Femur (tissue), 1 donor: ENCODE results near the gene FCN1.
A peak's percentile ranks its signal among the peaks of the same experiment; 100 is the strongest.

Source experiments
- DNase-seq: peaks from one replicate; pipeline ENCODE4 v3.0.0-alpha.2; 2017

FCN1 gene

DNA sequence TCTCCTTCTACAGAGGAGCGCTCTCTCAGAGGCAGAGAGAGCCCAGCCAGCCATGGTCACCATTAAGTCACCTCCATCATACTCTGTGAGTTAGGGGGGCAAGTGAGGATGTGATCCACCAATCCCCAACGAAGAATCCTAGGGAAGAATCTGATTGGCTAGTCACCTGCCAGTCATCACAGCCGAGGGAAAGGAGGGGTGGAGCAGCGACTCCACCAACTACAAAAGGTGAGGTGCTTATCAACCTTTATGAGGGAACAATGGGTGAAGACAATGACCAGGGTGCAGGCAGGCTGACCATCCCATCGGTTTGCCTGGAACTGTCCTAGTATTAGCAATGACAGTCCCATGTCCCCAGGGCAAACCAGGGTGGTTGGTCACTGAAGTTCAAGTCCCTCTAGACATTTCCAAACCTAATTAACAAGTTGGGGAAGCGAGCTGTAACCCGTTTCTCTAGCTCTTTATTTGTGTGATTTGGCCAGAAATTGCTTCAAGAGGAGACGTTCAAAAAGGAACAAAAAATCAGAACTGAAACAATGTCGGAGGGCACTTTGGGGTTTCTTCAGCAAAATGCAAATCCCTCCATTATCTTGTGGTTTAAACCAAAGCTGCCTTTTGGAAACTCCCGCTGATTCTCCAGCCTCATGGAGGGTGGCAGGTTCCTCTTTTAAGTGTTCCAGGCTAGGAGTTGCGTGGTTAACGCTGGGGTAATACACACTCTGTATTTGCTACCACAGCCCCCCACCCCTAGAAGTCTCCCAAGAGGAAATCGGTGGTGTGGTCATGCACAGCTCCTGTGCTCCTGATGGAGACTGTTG is 18.8 kb upstream of the FCN1 start:
- no peak for DNase-seq

GRCh38 chr9:134935701-134936345 is 18.1 kb upstream of the FCN1 start:
- no peak for DNase-seq

DNA sequence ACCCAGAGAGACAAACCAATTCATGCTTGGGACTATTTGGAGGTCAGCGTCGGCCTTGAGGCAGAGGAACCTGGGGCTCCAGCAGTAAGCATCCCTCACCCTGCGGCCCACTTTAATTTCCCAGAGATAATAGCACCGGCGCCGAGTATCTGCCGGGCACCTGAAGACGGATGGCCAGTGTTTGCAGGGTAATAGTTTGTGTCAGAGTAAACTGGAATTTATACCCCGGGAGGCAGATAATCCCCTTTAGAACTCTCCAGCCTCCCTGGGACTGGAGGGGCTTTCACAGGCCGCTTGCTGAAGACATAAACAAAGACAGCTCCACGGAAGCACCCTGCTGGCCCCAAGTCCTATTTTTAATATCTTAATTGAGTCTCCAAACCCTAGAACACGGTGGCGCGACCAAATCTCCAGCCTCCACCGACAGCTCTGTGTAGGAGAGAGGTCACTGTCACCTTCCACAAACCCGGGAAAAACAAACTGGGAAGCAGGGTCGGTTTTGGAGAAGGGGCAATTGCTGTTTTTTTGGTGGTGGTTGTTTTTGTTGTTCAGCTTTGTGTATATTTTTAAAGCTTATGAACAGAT is 17.4 kb upstream of the FCN1 start:
- no peak for DNase-seq

- DNase-seq, result no peak
Measured at GRCh38 chr9:134933076-134933659, 15.5 kb upstream of the FCN1 start.

GRCh38 chr9:134932606-134933005 is 14.9 kb upstream of the FCN1 start:
- no peak for DNase-seq

DNA sequence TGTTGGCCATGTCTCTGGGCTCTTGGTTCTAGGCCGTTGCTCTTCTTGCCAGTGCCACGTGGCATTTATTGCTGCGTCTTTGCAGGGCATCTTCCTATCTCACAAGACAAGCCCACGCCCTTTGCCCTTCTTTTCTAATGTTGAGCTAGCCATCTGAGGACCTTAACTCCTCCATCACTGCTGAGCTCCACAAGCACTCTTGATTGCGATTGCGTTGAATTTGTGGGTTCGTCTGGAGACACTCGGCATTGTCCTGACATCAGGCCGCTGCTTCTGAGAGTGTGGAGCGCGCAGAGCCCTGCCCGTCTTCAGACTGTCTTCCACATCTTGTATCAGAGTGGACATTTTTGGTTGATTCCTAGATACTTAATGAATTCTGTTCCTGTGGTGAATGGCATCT is 14.5 kb upstream of the FCN1 start:
- no peak for DNase-seq

GRCh38 chr9:134930398-134930797 is 12.7 kb upstream of the FCN1 start:
- no peak for DNase-seq

GRCh38 chr9:134929193-134930158 is 11.8 kb upstream of the FCN1 start:
- DNase-seq, result peak; percentile 59

DNA sequence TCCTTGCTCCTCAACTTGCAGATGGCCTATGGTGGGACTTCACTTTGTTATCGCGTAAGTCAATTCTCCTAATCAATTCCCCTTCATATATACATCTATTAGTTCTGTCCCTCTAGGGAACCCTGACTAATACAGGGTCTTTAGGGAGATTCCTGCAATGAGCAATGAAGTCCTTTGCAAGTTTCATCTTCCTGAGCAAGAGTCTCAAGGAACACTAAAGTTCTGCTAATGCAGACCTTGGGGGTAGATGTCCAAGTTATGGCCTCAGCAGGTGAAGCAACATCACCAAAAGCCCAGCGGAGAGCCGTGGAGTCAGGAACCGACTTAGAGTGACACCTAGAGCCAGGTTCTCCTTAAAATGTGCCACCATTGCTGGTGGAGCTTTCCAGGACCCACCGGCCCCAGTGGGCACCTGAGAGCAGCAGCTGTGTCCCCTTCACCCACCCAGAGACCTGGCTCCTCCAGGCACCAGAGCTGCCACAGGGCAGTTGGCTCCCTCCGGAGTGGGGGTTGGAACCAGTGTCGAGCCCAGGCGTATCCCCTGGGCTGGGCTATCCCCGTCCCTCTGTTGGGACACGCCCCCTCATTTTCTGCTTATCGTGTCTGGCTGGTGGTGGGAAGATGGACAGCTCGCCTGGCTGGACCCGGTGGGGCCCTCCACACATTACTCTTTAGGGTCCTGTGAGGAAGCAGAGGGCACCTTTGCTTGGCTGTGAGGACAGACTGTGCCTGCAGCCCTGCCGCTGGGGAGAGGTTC is 10.9 kb upstream of the FCN1 start:
- DNase-seq, result peak; percentile 13

DNA sequence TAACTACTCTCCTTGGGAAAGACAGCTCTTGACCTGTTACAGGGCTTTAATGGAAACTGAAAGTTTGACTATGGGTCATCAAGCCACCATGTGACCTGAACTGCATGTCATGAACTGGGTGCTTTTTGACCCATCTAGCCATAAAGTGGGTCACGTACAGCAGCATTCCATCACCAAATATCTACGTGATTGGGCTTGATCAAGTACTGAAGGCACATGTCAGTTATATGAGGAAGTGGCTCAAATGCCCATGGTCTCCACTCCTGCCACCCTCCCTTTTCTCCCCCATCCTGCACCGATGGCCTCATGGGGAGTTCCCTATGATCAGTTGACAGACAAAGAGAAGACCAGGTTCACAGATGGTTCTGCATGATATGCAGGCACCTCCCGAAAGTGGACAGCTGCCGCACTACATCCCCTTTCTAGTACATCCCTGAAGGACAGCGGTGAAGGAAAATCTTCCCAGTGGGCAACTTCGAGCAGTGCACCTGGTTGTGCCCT is 7.3 kb upstream of the FCN1 start:
- DNase-seq, result peak; percentile 15

GRCh38 chr9:134923466-134923865 is 5.8 kb upstream of the FCN1 start:
- peak; percentile 9 for DNase-seq

GRCh38 chr9:134922932-134923240 is 5.2 kb upstream of the FCN1 start:
- no peak for DNase-seq

GRCh38 chr9:134922066-134922931 is 4.6 kb upstream of the FCN1 start:
- DNase-seq, result peak; percentile 48

- peak; percentile 11 for DNase-seq
Measured at GRCh38 chr9:134919303-134919702, 1.6 kb upstream of the FCN1 start.

DNA sequence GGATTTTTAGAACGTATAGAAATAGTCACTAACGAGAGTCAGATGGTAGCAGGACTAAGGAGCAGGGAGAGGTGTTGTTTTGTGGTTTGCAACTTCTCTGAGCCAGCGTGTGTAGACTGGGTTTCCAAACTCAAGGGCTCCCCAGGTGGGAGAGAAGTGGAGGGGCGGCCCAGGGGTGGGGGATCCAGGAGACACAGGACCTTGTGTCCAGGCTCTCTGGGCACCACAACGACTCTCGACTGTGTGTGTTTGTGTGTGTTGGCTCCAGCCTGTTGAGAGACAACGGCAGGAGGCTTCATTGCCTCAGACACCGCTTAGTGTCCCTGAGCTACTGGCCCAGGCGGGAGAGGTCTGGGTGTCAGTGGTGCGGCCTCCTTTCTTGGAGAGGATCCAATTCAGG is 934 bp upstream of the FCN1 start:
- peak; percentile 12 for DNase-seq

GRCh38 chr9:134916161-134916665 is 1.5 kb downstream of the FCN1 start:
- DNase-seq, result peak; percentile 7

- peak; percentile 6 for DNase-seq
Measured at GRCh38 chr9:134915046-134915985, 2.4 kb downstream of the FCN1 start.

DNA sequence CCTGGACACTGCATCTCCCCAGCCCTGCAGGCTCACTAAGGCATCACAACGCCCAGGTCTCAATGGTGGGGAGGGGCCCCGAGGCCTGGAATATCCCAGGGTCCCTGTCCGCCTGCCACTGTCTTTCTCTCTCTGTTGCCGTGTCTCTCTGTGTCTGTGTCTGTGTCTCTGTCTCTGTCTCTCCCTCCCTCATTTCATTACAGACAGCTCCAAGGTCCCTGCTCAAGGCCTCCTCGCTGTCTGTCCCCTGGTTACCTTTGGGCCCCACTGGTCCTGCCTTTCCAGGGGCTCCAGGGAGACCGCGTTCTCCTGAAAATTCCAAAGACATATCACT is 3.2 kb downstream of the FCN1 start:
- DNase-seq, result peak; percentile 4
